Fibroblast of skin of abdomen (primary cell): ENCODE data around the gene PPP1R18. TPM values are rescaled to one million over a fixed set of nuclear protein-coding genes. Genes with fewer than 3 reads are reported as not detected.
"Not testable (repeated sequence)": the region's sequence is repeated elsewhere in the genome, so short reads cannot be mapped to it uniquely, and the experiment has no call there.

ENCODE experiments used
- DNase-seq: peaks from one replicate; pipeline ENCODE4 v3.0.0-alpha.2; 2013
- polyA plus RNA-seq, 2 experiments: library from polyadenylated mRNA; unstranded; fragments of 120-200 nt; gene quantifications; one replicate each; pipeline ENCODE4 v1.2.1, GENCODE V29; 2013; ENCODE audit not compliant: insufficient read length in 2 of 2

PPP1R18 gene
- polyA plus RNA-seq (2013, experiment 1 of 2; ENCODE audit: insufficient read length), result 122 TPM
- polyA plus RNA-seq (2013, experiment 2 of 2; ENCODE audit: insufficient read length), result 120 TPM

- DNase-seq, result peak; percentile 67
Observed at GRCh38 chr6:30686009-30686907, at the start of gene PPP1R18. Gene PPP1R18, minus strand, starts transcription at chr6:30686645. Its CDS starts 627 bp downstream, at chr6:30686018.

- DNase-seq, result no peak
Observed at GRCh38 chr6:30735668-30736314, 49.3 kb upstream of the PPP1R18 start.

- no peak for DNase-seq
Observed at GRCh38 chr6:30732237-30732943, 45.9 kb upstream of the PPP1R18 start.

- DNase-seq, result peak; percentile 57
Observed at GRCh38 chr6:30730601-30731435, 44.4 kb upstream of the PPP1R18 start.

GRCh38 chr6:30727920-30728553, 41.6 kb upstream of the PPP1R18 start:
- DNase-seq, result peak; percentile 49

- no peak for DNase-seq
Observed at GRCh38 chr6:30726506-30727413, 40.3 kb upstream of the PPP1R18 start.

GRCh38 chr6:30725713-30726505, 39.5 kb upstream of the PPP1R18 start:
- peak; percentile 65 for DNase-seq

- DNase-seq, result no peak
Observed at GRCh38 chr6:30724906-30725667, 38.6 kb upstream of the PPP1R18 start.

GRCh38 chr6:30723843-30724741, 37.6 kb upstream of the PPP1R18 start:
- DNase-seq, result not testable (repeated sequence)

GRCh38 chr6:30723159-30723842, 36.9 kb upstream of the PPP1R18 start:
- not testable (repeated sequence) for DNase-seq

GRCh38 chr6:30722280-30723112, 36.1 kb upstream of the PPP1R18 start:
- peak; percentile 77 for DNase-seq

GRCh38 chr6:30722025-30722279, 35.5 kb upstream of the PPP1R18 start:
- peak; percentile 38 for DNase-seq

- DNase-seq, result peak; percentile 93
Observed at GRCh38 chr6:30721198-30722024, 35.0 kb upstream of the PPP1R18 start.

- DNase-seq, result peak; percentile 64
Observed at GRCh38 chr6:30720738-30721197, 34.3 kb upstream of the PPP1R18 start.
